GM18526 (cell line): ENCODE results near the gene LOXL1.

Experiments
- POLR2A ChIP-seq: IDR thresholded peaks from 3 replicates; pipeline ENCODE4 v1.6.1; 2011; ENCODE audit not compliant: insufficient read length; ENCODE audit errors: extremely low read depth

The LOXL1 gene

DNA sequence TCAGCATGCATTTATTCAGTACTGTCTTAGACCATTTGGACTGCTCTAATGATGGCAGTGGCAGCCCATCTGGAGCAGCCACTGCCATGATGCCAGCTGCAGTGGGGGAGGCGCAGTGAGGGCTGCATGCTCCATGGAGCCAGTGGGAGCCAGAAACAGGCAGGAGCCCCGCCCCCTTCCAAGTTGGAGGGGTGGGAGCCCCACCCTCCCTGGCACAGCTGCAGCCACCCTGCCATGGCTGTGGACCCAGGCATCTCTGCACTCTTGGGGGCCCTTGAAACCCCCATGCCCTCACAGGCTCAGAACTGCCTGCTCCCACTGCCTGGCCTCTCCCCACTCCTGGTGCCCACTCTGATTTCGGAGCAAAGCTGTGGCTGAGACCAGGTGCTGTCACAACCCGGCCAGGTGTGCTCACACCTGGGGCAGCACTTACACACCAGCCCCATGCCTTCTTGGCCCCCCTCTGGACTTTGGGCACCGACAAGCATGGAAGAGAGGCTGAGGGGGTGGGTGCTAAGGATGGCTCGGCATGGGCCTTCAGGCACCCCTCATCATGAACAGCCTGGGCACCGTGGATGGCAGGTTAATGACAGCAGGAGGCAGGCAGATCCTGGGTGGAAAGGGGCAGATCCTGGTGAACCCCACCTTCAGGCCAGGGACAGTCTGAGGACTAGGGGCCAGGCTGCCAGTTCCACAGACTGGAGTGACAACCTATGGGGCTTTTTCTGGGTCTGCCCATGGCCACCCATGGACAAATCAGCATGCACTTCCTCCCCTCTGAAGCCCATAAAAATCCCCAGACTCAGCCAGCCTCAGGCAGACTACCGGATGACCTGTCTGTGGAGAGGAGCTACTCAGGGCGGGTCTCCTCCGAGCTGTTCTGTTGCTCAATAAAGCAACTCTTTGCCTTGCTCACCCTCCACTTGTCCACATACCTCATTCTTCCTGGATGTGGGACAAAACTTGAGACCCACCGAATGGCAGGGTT is 34.6 kb upstream of the LOXL1 start:
- no peak for TF ChIP-seq POLR2A

GRCh38 chr15:73892446-73893226 is 33.6 kb upstream of the LOXL1 start:
- TF ChIP-seq POLR2A = no peak

DNA sequence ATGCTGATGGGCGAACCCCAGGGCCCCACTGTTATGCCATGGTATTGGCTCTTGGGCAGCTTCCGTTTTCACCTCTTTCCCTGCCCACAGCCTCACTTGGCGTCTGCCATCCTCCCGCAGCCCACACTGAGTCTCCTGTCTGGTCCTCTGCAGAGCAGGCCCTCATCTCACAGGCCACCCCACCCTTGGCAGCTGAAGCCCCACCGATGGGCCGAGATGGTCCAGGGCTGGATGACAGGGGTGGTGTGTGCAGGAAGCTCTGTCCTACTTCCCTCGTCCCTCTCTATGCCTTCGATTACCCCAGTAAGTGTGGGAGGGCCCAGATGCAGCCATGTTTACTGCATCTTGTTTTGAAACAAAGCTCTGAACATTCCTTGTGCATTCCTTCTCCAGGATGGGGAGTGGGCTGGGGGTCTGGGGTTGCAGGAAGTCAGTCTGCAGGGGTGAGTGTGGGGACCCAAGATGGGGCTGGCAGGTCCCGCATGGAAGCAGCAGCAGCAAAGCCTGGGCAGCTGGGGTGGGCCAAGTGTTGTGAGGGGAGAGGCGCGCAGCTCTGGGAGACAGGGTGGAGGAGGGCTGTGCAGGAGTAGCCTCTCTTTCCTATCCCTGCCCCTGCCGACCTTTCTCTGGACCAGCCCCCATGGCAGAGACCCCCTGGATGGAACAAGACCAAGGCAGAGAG is 32.0 kb upstream of the LOXL1 start:
- TF ChIP-seq POLR2A = no peak

DNA sequence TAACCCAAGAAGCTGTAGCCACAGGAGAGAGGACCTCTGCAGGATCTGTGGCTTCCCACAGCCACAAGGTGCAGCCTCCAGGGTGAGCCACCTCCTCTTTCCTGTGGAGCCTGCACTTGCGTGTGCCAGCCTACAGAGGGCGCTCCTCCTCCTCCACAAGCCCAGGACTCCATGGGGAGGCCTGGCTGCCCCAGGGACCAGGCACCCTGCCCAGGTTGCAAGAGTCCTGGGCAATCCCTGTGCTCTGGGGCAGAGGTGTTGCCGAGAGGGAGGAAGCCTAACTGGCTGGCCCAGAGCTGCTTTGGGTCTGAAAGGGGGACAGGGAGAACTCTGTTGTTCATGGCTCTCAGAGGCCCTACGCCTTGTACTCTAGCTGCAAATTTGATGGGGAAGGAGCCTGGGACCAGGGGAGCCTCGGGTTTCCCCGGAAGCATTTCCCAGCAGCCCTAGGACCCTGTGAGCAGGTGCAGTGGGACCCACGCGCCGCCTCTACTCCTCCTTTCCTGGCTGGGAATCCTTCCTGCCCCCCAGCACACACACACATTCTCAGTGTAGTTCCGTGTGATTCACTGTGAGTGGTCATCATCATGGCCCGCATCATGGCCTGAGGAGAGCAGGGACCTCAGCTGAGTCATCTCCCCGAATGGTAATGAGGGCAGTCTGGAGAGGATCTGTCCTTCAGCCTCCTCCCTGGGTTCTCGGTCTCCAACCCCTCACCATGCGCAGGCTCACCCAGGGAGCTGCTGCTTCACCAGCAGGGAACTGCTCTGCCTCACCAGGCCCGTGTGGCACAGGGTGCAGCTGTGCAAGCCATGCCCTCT is 28.6 kb upstream of the LOXL1 start:
- TF ChIP-seq POLR2A = no peak

DNA sequence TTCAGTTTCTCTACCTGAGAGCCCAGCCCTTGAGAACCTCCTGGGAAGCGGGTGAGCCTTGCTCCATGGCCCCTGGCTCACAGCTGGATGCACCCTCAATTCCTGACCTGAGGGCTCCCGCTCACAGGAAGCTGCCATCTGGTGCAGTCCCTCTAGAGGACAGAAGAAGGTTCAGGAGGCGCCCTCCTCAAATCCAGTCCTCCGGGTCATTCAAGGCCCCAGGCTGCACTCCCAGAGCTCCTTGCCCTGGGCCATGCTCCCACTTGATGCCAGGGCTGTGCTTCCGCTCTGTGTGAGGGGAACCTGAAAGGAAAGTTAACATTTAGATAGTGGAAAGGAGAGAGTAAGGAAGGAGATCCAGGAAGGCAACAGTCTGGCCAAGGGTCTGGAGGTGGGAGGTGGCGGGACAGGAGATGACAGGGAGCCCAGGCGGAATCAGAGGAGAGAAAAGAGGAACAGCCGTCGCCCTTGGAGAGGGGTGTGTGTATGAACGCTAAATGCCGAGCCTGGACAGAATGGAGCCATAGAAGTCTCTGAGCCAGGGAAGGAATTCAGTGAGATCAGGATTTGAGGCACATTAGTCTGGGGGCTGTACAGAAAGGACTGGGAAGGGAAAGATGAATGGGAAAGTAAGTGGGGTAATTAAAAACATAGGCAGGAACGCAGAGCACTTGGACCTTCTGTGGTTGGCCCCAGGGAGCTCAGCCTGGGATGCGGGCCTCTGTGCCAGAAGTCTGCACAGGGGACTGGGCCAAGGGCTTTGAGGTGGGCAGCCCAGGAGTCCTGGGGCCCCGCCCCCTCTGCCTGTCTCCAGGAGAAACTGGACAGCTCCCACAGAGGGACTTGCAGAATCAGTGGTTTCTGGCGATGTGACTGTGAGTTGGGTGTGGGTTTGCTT is 26.8 kb upstream of the LOXL1 start:
- no peak for TF ChIP-seq POLR2A

DNA sequence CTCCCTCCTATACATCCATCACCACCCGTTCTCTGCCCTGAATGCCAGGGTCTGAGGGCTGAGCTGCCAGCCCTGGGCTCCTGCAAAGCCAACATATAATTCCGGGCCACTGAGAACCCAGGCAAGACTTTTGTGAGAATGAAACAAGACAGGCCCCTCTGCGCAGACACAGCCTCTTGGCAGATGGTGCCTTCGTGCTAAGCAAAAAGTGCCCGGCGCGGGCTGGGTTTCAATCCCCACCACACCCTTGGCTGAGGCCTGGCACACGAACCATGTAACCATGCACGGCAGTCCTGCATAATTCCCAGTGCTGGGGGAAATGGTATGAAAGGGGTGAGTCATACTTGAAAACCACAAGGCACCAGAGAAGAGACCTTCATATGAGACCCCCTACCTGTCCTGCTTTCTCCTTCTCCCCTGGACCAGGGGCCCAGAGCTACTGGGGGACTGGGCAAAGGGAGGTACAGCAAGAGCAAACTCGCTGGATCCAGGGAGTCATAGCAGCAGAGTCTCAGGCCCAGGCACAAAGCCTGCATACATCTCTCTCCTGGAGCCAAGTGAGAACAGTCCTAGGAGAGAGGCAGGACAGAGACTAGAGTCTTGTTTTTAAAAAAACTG is 26.1 kb upstream of the LOXL1 start:
- TF ChIP-seq POLR2A = no peak

GRCh38 chr15:73901126-73901810 is 25.0 kb upstream of the LOXL1 start:
- TF ChIP-seq POLR2A = no peak

GRCh38 chr15:73902121-73903020 is 23.9 kb upstream of the LOXL1 start:
- no peak for TF ChIP-seq POLR2A

DNA sequence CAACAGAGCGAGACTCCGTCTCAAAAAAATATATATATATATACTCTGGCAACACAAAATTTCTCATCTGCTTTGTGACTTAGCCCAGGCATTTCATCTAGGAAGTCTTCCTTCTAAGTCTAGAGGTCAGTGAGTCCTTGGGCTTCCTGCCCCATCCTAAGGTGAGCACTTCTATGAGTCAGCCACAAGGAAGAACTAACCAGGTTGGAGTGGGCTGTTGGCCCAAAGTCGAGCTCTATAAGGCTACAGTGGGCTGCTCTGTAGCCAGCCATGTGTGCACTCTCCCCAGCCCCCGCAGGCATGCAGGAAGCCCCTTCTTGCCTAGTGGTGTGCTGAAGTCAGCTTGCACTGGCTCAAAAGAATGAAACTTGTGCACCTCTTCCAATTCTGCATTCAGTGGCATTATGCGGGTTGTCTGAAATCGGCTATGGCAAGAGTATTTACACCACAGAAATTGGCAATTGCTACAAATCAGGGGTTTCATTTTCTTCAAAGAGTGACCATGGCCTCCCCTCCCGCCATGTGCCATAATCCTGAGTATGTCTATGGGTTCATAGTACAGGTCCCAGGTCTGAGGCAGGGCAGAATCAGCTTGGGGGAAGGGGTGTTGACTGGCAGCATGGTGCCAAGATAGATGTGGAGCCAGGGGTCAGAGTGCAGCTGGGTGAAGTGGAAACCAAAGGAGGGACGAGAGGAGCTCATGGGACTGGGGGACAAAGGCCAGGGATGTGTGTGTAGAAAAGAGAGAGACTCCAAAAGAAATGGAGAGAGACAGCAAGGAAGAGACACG is 22.0 kb upstream of the LOXL1 start:
- TF ChIP-seq POLR2A = no peak

DNA sequence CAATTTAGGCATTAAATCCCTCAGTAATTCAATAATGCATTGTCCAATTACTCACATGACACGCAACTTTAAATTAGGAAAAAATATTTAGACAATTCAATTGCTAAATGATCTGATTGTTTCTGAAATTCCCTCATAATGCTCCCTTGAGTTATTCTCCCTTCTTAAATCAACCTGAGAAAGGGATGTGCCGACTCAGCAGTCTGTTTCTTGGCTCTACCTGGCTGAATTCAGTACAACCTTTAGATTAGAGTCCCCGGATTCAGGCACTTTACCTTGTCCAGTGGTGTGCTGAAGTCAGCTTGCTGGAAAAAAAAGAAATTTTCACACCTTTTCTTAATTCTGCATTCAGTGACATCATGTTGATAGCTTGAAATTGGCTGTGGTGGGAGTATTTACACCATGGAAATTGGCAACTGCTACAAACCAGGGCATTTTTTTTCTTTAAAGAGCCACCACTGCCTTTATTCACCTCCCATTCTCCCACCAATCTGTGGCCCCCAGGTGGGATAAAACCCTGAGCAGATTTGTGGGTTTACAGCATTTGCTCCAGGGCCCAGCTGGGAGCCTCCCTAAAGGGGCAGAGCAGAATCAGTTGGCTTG is 20.9 kb upstream of the LOXL1 start:
- no peak for TF ChIP-seq POLR2A
